HG03139 (cell line): Measurements from ENCODE around the gene ANKRD53.

Experiments
- ATAC-seq: cut with Tn5 transposase; IDR thresholded peaks from one replicate; pipeline ENCODE4 v1.9.1; 2021; ENCODE audit not compliant: unreplicated experiment

ANKRD53 gene

GRCh38 chr2:70942396-70943204, 35.8 kb upstream of the ANKRD53 start:
- no peak for ATAC-seq

GRCh38 chr2:70943205-70943871, 35.1 kb upstream of the ANKRD53 start:
- no peak for ATAC-seq

GRCh38 chr2:70944111-70944690, 34.2 kb upstream of the ANKRD53 start:
- ATAC-seq, result no peak

- no peak for ATAC-seq
Observed at GRCh38 chr2:70946832-70947442, 31.5 kb upstream of the ANKRD53 start.

GRCh38 chr2:70947556-70948184, 30.8 kb upstream of the ANKRD53 start:
- no peak for ATAC-seq

- no peak for ATAC-seq
Observed at GRCh38 chr2:70948337-70949003, 30.0 kb upstream of the ANKRD53 start.

- no peak for ATAC-seq
Observed at GRCh38 chr2:70949086-70949485, 29.3 kb upstream of the ANKRD53 start.

- ATAC-seq, result no peak
Observed at GRCh38 chr2:70954886-70955285, 23.5 kb upstream of the ANKRD53 start.

- no peak for ATAC-seq
Observed at GRCh38 chr2:70956141-70956540, 22.3 kb upstream of the ANKRD53 start.

- no peak for ATAC-seq
Observed at GRCh38 chr2:70957798-70958197, 20.6 kb upstream of the ANKRD53 start.

- no peak for ATAC-seq
Observed at GRCh38 chr2:70958759-70959158, 19.7 kb upstream of the ANKRD53 start.

GRCh38 chr2:70959271-70959761, 19.1 kb upstream of the ANKRD53 start:
- ATAC-seq, result no peak

GRCh38 chr2:70959851-70960832, 18.3 kb upstream of the ANKRD53 start:
- no peak for ATAC-seq

GRCh38 chr2:70960833-70961647, 17.4 kb upstream of the ANKRD53 start:
- no peak for ATAC-seq

GRCh38 chr2:70961648-70961994, 16.8 kb upstream of the ANKRD53 start:
- no peak for ATAC-seq

- ATAC-seq, result no peak
Observed at GRCh38 chr2:70962211-70962884, 16.1 kb upstream of the ANKRD53 start.

GRCh38 chr2:70962885-70963878, 15.2 kb upstream of the ANKRD53 start:
- ATAC-seq, result no peak
